OCI-LY7 (cell line): ENCODE data around the gene BSDC1.

Experiments used
- CTCF ChIP-seq: fragments of 200-600 bp; sonication (generic); conservative IDR thresholded peaks from 2 replicates; pipeline ENCODE4 v1.5.1; 2014; ENCODE audit warnings: mild to moderate bottlenecking, antibody characterized with exemption, low read length, moderate library complexity, mixed read lengths
- EZH2phosphoT487 ChIP-seq: fragments of 200-600 bp; sonication (generic); IDR thresholded peaks from 2 replicates; pipeline ENCODE4 v1.6.1; 2018; ENCODE audit warnings: low read depth, borderline replicate concordance, mild to moderate bottlenecking, mixed run types, antibody characterized with exemption, low read length, moderate library complexity, mixed read lengths

- TF ChIP-seq CTCF = no peak
- no peak for TF ChIP-seq EZH2phosphoT487
Observed at GRCh38 chr1:32331549-32331948, 62.7 kb downstream of the BSDC1 start.
